GM10266 (cell line): ENCODE results near the gene FAF1.
"Not testable (repeated sequence)": the region's sequence is repeated elsewhere in the genome, so short reads cannot be mapped to it uniquely, and the experiment has no call there.

Experiments used
- DNase-seq: peaks from one replicate; pipeline ENCODE4 v3.0.0; 2012; ENCODE audit errors: extremely low spot score
- TF ChIP-seq, protein P1 (sequence below): IDR thresholded peaks from 2 replicates; pipeline ENCODE4 v1.5.1; 2012; ENCODE audit warnings: mild to moderate bottlenecking, low read depth; ENCODE audit not compliant: control insufficient read depth, insufficient read depth; ENCODE audit errors: missing control alignments

Gene FAF1

DNA sequence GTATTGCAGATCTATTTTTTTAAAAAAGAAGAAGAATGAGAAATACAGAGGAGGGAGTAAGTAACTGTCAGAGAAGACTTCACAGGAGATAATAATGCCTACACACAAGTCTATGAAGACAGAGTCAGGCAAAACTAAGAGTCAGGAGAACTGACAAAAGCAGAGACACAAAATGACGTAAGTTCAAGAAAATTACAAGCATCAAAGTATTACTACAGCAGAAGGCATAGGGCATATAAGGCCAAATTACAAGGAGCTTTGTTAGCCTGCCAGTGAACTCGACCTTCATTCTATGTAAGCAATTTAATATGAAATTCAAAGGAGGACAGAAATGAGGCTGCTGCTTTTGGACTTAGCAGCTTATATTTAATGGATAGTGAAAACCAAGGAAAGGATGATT is 23.7 kb downstream of the FAF1 start:
- DNase-seq: no peak
- TF ChIP-seq, protein P1, sequence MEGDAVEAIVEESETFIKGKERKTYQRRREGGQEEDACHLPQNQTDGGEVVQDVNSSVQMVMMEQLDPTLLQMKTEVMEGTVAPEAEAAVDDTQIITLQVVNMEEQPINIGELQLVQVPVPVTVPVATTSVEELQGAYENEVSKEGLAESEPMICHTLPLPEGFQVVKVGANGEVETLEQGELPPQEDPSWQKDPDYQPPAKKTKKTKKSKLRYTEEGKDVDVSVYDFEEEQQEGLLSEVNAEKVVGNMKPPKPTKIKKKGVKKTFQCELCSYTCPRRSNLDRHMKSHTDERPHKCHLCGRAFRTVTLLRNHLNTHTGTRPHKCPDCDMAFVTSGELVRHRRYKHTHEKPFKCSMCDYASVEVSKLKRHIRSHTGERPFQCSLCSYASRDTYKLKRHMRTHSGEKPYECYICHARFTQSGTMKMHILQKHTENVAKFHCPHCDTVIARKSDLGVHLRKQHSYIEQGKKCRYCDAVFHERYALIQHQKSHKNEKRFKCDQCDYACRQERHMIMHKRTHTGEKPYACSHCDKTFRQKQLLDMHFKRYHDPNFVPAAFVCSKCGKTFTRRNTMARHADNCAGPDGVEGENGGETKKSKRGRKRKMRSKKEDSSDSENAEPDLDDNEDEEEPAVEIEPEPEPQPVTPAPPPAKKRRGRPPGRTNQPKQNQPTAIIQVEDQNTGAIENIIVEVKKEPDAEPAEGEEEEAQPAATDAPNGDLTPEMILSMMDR: no peak

DNA sequence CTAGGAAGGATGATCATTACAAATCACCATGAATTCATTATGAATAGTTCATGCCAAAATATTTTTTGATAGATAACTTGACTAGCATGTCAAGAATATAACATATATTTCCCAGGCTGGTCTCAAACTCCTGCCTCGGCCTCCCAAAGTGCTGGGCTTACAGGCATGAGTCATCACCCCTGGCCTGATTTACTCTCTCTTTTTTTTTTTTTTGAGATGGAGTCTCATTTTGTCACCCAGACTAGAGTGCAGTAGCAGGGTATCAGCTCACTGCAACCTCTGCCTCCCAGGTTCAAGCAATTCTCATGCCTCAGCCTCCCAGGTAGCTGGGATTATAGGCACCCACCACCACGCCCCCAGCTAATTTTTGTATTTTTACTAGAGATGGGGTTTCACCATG is 24.8 kb downstream of the FAF1 start:
- not testable (repeated sequence) for DNase-seq

DNA sequence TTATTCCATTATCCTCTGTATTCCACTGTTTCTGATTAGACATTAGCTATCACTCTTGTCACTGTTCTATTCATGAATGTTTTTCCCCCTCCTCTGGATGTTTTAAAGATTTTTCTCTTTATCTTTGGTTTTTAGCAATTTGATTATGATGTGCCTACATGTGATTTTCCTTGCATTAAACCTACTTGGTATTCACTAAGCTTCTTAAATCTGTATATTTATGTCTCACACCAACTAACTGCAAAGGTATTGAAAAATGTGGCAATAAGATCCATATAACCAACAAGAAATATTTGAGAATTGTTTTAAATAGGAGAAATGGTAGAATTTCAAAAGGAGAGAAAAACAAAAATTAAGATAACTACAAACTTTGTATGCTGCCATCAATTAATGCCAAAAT is 25.2 kb downstream of the FAF1 start:
- no peak for DNase-seq

DNA sequence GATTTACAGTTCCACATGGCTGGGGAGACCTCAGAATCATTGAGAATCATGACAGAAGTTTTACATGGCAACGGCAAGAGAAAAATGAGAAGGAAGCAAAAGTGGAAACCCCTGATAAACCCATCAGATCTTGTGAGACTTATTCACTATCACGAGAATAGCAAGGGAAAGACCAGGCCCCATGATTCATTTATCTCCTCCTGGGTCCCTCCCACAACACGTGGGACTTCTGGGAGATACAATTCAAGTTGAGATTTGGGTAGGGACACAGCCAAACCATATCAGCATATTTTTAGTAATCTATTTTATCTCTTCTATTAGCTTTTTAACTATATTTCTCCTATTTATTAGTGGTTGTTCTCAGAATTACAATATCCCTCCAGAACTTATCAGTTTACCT is 26.3 kb downstream of the FAF1 start:
- not testable (repeated sequence) for DNase-seq

More for the DNA sequence above, 25.2 kb downstream of the FAF1 start:
- TF ChIP-seq, protein P1: no peak

DNA sequence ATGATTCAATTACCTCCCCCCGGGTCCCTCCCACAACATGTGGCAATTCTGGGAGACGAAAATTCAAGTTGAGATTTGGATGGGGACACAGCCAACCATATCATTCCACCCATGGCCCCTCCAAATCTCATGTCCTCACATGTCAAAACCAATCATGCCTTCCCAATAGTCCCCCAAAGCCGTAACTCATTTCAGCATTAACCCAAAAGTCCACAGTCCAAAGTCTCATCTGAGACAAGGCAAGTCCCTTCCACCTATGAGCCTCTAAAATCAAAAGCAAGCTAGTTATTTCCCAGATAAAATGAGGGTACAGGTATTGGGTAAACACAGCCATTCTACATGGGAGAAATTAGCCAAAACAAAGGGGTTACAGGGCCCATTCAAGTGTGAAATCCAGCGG is 28.0 kb downstream of the FAF1 start:
- DNase-seq: not testable (repeated sequence)

DNA sequence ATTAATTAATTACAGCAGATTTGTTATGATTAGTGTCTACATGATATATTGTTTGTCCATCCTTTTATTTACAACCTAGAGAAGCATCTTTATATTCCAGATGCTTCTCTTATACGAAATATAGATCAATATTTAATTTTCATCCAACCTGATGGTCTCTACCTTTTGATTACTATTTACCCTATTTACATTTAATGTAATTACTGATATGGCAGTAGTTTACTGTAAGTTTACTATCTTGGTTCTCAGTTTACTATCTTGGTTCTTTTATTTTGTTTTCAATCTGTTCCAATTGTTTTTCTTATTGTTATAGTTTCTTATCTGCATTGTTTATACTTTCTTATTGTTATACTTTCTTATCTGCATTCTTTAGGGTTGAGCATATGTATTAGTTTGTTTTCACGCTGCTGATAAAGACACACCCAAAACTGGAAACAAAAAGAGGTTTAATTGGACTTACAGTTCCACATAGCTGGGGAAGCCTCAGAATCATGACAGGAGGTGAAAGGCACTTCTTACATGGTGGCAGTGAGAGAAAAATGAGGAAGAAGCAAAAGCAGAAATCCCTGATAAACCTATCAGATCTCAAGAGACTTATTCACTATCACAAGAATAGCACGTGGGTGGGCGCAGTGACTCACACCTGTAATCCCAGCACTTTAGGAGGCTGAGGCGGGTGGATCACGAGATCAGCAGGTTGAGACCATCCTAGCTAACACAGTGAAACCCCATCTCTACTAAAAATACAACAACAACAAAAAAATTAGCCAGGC is 28.9 kb downstream of the FAF1 start:
- DNase-seq: no peak
- TF ChIP-seq, protein P1: no peak

DNA sequence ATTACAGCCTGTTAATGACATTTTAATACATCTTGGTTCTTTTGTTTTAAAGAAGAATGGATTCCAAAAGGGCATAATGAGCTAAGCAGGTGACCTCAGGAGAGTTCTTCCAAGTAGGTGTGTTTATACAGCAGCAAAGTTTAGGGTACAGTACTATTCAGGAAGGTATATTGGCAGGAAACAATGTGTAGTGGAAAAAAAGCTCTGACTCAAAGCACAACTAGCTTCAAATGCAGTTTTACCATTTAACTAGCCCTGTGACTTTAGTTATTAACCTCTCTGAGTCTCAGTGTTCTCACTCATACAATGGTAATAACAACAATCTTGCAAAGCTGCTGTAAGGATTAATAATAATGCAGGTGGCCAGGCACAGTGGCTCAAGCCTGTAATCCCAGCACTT is 29.9 kb downstream of the FAF1 start:
- TF ChIP-seq, protein P1: no peak

DNA sequence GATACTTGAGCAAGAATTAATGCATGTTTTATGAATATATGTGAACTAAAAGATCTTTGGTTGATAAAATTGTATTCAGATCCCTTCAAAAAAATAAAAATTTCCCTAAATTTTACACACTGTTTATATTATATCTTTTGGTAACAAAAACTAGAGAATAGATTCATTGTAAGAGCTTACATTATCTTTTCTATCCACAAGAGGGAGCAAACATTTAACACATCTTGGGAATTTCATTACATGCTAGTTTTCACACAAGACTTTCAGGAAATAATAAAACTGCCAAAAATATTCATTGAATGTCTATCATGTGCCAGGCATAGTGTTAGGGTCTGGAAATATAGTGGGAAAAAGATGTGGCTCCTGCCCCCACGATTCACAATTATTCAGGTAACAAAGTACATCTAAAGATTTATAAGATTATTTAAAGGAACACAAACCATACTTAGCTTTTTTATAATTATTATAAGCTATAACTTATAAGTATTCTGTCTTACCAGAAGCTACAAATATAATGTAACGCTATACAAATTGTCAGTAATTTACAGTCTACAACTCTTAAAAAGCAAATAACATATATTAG is 30.6 kb downstream of the FAF1 start:
- DNase-seq: no peak
- TF ChIP-seq, protein P1: peak; percentile 42

More for the DNA sequence above, 29.9 kb downstream of the FAF1 start:
- peak; percentile 24 for DNase-seq

DNA sequence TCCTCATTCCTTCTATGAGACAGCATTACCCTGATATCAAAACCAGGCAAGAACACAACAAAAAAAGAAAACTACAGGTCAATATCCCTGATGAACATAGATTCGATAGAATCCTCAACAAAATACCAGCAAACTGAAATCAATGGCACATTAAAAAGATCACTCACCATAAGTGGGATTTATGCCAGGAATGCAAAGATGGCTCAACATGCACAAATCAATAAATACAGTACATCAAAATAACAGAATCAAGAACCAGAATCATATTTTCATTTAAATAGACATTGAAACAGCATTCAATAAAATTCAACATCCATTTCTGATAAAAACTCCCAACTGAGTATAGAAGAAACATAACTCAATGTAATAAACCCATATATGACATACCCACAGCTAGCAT is 36.5 kb downstream of the FAF1 start:
- DNase-seq: no peak
- TF ChIP-seq, protein P1: no peak
